Stimulated activated CD4-positive, alpha-beta T cell treated with anti-CD3 and anti-CD28 coated beads, Interleukin-1b, Interleukin-23, amount 100 ng/mL, for 1 hour (primary cell): ENCODE measurements around the gene MINDY4.

Experiments
- DNase-seq, 2 donors: peaks; one replicate each; pipeline ENCODE4 v3.0.0-alpha.2; 2020; ENCODE audit warnings: low read depth in 2 of 2

The MINDY4 gene

DNA sequence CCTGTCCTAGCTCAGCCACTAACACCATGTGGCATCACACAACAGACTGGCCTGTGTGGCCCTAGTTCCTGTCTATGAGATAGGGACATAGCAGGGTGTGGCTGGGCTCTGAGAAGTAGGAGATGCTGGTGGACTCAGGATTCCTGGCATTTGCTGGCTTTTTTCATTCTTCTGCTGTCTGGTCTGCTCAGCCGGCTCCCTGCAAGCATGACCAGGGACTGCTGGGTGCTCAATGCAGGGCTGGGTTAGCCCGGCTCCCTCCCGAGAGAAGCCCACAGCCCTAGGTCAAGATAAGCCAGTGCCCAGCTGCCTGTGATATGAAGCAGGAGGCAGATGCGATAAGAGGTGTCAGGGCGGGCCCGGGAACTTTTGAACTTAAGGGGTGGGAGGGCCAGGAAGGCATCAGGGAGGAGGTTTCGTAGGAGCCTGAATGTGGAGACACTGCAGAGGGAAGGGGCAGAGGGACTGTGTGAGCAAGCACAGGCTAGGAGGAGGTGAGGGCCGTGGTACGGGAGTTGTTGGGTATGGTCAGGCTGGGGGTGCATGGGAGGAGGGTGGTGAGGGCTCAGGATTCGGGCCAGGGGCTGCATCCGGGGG, 143.9 kb downstream of the MINDY4 start:
- DNase-seq: no peak

DNA sequence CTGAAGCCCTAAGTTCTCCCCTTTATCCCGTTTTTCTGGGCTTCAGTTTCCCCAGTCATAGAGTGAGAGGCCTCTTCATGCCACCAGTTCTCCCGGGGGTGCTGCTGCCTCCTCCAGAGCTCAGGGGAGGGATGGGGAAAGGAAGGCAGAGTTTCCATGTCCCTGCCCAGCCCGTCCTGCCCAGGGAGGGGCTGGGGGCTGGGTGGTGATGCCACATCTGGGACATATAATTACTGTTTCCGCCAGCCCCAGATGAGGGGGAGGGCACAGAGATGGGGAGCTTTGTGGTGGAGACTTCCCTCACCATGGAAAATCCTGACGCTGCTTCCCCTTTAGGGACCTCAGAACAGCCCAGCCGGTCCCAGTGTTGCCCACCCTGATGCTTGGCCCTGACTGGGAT, 144.5 kb downstream of the MINDY4 start:
- no peak for DNase-seq

DNA sequence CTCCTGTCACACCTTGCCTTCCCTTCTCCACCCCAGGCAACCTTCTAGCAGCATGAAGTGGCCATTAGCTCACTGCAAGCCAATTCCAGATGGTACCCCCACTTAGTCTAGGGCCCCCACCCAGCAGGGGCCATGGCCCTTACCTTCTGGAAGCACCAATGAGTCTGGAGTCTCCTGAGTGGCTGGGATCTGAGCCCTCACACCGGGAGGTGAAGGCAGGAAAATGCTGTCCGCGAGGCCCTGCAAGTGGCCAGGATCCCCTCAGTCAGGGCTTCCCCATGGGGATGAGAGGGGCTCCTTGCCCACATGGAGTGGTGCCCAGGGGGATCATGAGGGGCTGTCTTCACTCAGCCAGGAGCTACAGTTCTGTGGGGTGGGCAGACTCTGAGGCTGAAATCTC, 145.0 kb downstream of the MINDY4 start:
- DNase-seq: no peak

DNA sequence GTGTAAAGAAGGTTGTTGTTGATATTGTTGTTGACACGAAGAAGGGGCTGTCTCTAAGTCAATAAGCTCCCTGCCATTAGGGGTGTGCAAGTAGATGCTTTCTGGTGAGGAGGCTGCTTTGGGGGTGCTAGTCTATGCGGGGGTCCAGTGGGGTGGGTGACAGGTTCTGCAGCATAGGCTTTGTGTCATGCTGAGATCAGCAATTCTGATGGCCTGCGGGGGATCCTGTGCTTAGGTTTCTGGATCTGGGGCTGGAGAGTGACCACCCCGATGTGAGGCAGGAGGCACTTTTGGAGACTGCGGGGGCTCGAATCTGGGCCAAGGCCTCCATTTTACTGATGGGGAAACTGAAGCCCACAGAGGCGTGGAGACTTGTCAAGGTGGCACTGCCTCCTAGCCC, 145.6 kb downstream of the MINDY4 start:
- no peak for DNase-seq

DNA sequence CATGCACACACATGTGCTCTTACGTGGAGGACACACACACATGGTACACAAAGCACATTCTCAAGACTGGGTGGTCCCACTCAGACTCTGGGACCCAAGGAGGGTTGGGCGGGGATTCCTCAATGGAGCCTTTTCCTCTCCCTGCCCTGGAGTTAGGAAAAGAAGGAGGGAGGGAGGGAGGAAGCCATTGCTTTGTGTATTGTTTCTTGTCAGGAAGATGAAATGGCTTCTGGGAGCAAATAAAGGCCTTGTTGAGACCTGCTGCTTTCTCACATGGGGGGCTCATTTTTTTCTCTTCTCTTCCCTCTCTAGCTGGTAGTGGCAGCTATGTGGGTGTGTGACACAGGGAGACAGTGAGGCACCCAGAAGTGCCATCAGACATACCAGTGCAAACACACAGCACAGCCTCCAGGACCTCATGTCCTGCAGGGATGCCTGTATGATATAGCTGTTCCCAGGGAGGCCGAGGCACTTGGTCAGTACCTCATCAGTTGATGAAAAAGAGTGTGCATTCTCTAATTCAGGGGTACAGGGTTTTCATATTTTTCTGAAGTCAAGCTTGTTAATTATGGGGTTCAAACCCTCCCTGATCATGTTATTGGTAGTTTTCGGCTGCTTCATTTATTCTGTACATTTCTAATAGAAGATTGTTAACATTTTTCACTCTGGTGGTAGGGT, 146.1 kb downstream of the MINDY4 start:
- DNase-seq: no peak

DNA sequence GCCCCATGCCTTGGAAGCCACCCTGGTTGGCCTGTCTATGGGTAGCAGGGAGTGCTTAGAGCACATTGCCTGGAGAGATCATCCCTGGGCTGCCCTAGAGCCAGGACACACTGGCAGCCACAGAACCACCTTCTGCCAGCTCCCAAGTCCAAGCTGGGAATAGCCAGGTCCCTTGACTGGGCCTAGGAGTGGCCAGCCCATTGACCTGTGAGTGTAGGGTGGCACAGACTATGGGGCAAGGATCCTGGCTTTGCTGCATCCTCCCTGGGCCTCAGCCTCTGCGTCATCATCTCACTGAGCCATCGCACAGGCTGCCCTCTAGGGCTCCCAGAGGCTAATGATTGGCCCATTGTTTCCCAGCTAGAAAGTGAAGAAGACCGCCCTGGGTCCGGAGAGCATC, 147.5 kb downstream of the MINDY4 start:
- DNase-seq: no peak

DNA sequence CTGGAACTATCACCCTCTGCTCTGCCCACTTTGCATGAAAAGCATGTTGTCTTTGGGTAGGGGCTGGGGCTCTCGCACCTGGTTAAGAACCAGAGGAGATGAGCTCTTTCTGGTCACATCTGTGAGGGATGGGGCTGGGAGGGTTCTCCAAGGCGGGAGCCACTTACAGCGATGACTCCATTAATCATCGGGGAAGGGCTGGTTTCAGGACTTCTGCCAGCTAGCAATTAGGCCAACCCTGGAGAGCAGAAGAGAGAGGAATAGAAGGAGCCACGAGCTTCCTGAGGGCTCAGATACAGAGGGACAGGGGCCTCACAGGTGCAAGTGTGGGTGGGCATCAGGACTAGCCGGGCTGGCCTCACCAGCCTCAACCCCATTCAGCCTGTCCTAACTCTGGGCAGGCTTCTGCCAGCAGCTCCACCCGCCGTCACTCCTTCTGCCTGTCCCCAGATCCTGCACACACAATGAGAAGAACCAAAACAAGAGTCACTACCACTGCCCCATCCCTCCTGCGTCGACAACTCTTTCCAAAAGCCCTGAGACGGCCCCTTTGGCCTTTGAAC, 148.9 kb downstream of the MINDY4 start:
- no peak for DNase-seq

DNA sequence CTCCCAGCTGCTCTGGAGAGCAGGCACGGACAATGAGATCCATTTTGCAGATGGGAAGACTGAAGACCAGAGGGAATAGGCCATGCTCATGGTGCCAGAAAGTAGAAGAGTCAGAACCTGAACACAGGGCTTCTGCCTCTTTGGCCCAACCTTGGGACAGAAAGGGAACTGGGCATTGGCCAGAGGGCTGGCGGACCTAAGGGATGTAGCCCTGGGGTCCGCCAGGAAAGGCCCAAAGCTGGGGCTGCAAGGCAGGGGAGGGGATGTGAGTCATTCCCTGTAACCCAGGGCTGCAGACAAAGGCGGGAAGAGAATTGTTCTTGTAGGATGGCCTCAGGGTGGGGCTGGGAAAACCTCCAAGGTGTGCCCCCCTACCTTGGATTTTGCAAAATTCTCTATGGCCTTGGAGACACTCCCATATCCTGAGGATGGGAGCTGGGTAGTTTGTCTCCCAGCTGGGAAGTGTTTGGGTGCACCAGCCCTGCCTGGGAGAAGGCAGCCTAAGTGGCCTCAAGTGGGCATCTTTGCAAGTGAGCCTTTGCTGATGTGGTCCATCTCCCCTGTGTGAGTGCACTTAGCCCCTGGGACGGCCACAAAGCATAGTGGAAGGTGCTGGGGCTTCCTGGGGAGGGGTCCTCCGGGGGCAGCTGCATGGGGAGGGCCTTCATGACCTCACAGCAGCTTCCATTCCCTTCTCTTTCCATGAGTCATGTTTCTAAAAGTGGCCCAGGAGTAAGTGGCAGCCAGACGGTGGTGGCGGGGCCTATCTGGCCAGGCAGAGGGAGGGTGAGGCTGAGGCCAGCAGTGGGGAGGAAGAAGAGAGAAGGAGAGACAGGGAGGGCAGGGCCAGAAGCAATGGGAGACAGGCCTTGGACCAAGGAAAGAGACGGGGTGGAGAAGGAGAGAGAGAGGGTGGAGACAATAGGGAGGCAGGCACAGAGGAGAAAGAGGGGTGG, 149.6 kb downstream of the MINDY4 start:
- no peak for DNase-seq

DNA sequence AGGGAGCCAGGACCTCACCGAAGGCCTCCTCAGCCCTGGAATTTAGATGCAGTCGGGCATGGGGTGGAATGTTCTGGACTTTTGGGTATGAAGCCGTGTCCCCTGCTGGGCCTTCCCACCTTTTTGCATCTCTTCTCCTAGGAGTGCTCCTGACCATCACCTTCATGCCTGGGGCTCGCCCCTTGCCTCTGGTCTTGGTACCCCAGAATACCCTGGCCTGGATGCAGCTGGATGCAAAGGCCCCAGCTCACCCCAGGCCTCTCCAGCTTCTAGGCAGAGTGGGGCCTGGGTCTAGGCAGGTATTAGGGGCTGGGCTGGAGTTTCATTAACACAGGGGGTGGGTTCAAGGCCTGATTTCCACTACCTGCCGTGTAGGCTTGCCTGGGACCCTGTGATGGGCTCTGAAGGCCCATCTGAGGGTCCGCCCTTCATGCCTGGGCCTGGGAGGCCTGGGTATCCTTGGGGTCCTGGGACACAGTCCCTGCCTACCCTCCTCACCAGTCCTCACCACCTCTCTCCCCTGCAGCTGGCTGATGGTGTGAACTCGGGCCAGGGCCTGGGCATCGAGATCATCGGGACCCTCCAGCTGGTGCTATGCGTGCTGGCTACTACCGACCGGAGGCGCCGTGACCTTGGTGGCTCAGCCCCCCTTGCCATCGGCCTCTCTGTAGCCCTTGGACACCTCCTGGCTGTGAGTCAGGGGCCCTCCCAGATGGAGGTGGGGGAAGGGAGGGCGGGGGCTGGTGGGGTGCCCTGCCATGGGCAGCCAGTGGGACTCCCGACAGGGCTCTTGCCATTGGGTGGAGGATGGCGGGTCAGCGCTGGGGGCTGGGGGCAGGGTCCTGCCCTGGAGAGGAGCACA, 150.6 kb downstream of the MINDY4 start:
- DNase-seq: no peak

DNA sequence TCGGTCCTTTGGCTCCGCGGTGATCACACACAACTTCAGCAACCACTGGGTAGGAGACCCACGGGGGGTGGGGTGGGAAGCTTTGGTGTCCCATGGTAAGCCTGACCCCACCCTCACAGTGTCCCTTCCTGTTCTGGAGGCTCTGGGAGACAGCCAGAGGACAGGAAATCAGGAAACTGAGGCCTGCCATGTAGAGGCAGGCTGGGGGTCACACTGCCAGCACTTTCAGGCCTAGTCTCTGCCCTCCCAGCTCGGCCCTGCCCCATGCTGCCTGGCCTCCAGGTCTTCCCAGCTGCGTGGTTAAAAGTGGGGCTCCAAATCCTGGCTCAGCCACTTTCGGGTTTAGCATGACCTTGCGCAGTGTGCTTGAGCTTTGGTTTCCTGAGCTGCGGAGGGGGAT, 151.4 kb downstream of the MINDY4 start:
- DNase-seq: no peak

DNA sequence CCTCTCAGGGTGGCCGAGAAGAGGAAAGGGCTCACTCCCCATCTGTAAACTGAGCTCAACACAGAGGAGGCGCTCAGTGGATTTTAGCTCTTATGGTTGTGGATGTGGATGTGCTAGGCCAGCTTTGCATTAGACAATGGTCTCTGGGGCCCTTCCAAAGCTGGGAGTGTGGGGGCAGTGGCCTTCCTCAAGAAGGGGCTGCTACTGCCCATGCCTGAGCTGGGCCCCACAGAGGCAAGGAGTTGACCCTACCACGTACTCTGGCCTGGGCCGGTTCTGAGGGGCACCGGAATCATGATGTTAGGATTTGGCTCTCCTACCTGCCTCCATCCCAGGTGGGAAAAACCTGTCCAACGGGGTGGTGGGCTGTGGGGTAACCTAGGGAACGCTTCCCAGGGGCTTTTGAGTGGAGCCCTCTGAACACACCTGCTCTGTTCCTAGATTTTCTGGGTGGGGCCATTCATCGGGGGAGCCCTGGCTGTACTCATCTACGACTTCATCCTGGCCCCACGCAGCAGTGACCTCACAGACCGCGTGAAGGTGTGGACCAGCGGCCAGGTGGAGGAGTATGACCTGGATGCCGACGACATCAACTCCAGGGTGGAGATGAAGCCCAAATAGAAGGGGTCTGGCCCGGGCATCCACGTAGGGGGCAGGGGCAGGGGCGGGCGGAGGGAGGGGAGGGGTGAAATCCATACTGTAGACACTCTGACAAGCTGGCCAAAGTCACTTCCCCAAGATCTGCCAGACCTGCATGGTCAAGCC, 152.0 kb downstream of the MINDY4 start:
- DNase-seq: no peak

DNA sequence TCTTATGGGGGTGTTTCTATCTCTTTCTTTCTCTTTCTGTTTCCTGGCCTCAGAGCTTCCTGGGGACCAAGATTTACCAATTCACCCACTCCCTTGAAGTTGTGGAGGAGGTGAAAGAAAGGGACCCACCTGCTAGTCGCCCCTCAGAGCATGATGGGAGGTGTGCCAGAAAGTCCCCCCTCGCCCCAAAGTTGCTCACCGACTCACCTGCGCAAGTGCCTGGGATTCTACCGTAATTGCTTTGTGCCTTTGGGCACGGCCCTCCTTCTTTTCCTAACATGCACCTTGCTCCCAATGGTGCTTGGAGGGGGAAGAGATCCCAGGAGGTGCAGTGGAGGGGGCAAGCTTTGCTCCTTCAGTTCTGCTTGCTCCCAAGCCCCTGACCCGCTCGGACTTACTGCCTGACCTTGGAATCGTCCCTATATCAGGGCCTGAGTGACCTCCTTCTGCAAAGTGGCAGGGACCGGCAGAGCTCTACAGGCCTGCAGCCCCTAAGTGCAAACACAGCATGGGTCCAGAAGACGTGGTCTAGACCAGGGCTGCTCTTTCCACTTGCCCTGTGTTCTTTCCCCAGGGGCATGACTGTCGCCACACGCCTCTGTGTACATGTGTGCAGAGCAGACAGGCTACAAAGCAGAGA, 152.7 kb downstream of the MINDY4 start:
- DNase-seq: no peak

DNA sequence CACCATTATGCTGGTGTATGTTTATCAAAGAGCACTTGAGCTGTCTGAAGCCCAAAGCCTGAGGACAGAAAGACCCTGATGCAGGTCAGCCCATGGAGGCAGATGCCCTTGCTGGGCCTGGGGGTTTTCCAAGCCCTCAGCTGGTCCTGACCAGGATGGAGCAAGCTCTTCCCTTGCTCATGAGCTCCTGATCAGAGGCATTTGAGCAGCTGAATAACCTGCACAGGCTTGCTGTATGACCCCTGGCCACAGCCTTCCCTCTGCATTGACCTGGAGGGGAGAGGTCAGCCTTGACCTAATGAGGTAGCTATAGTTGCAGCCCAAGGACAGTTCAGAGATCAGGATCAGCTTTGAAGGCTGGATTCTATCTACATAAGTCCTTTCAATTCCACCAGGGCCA, 153.4 kb downstream of the MINDY4 start:
- no peak for DNase-seq

DNA sequence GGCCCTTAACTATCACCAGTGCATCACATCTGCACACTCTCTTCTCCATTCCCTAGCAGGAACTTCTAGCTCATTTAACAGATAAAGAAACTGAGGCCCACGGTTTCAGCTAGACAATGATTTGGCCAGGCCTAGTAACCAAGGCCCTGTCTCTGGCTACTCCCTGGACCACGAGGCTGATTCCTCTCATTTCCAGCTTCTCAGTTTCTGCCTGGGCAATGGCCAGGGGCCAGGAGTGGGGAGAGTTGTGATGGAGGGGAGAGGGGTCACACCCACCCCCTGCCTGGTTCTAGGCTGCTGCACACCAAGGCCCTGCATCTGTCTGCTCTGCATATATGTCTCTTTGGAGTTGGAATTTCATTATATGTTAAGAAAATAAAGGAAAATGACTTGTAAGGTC, 153.9 kb downstream of the MINDY4 start:
- DNase-seq: no peak

DNA sequence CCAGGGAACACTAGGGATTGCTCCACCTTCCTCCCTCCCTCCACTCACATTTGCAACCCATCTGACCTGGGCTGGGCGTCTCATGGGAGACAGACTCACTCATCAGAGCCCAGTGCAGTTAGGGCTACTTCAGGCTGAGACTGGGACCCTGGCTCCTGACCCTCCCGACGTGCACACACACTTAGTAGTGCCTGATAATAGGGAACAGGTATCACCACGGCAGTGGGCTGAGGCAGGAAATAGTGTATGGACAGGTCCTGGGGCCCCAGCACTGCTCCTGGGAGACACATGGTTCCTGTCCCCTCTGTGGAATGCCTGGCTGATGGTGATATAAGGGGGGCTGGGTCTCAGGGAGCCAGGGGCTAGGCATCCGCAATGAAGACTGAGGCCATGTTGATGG, 154.7 kb downstream of the MINDY4 start:
- DNase-seq: no peak

DNA sequence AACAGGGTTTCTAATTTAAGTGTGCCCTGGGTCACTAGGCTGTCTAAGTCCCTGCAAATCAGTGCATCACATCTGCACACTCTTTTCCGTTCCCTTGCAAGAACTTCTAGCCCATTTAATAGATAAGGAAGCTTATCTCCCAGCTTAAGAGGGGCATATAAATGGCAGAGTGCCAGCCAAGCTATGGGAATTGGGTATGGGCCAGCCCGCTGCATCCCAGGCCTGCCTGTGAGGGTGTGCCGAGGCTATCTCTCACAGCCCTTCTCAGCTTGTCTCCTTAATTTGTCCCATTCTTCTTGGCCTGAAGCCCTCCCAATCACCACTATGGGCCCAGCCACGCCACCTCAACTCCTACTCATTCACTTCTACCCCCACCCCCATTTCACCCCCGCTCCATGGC, 155.1 kb downstream of the MINDY4 start:
- DNase-seq: no peak

DNA sequence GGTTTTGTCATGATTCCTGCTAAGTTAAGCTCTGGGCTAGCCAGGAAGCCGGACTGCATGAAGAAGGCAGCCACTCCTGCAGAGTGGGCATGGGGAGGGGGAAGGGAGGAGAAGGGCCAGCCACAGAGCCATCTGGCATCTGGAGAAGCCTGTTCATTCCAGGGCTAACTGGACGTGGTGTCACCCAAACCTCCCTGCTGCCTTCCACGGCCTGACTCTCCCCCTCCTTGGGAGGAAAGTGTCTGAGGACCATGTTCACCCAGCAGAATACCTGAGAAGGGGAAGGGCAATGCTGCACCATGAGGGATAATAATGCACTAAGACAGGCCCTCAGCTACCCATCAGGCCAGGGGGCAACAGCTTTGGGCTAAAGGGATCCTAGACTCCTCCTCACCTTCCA, 155.8 kb downstream of the MINDY4 start:
- no peak for DNase-seq

DNA sequence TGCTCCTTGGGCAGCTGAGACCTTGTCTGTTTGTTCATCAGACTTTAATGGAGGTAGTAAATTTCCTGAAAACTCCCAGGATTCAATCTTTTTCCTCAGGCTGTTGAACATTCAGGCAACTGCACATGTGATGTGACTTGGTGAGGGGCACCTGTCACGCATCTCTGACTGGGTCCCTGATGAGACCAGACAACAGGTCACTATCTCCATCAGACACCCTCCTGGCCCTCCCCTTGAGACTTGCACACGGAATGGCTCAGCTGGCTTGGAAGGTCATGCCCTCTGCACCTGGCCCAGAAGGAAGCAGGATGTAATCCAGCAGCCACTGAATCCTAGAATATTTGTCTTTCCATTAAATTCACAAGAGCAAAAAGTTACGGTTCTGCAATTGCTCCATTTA, 156.3 kb downstream of the MINDY4 start:
- DNase-seq: no peak

DNA sequence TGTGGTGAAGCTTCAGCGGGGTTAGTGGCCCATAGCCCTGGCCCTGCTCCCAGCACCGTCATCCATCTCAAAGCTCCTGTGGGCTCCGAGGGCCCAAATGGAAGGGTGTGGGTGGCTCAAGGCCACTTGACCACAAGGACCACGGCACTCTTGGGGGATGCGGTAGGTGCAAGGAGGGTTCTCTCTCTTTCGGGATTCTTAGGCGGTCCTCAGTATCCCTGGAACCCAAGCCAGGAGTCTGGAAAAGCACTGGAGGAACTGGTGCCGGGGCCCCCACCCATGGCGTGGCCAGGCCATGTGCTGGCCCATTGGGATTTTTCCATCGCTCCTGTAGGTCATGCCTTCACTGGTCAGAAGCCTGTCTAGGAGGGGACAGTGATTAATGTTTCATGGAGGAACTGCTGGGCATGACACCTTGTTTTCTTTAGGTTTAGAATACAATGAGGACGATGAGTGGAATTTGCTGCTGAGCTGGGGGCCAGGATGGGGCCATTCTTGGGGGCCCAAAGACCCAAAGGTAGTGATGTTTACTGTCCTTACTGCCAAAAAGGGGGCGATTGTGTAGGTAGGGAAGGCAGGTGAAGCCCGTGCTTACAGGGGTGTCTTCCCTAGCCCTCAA, 157.1 kb downstream of the MINDY4 start:
- no peak for DNase-seq

DNA sequence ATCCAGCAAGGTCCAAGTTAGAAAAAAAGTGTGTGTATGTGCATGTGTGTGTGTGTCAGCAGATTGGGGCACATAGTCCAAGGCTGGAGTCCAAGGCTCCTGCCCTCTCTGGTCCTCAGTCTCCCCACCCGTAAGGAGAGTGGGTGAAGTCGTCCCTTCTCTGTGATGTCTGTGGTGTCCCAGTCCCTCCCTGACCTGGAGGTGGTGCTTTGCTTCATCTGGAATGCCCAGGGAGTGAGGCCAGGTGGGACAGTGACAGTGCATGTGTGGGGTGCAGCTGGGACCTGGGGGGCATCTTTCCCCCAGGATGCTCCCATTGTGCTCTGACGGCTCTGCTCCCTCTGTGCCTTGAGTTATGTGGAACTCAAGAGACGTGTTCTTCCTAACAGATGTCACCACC, 158.5 kb downstream of the MINDY4 start:
- no peak for DNase-seq
